Neural progenitor cell (in vitro differentiated cells): ENCODE data around the gene TAF4B. TPM values are rescaled to one million over a fixed set of nuclear protein-coding genes. Genes with fewer than 3 reads are reported as not detected.

Experiments
- DNase-seq: peaks from one replicate; pipeline ENCODE4 v3.0.0-alpha.2; 2016; ENCODE audit warnings: low spot score
- H2AFZ ChIP-seq: fragments of 200-600 bp; sonication (generic); replicated peaks from 2 replicates; pipeline ENCODE4 v1.6.1; 2016; ENCODE audit warnings: antibody characterized with exemption
- H3F3A ChIP-seq: fragments of 200-600 bp; sonication (generic); 2 replicates; pipeline ENCODE4 v1.6.1; 2016; ENCODE audit warnings: antibody characterized with exemption, low read depth
- H3K27ac ChIP-seq: fragments of 200-600 bp; sonication (generic); 2 replicates; pipeline ENCODE4 v1.5.1; 2016; ENCODE audit warnings: mild to moderate bottlenecking
- H3K27me3 ChIP-seq: fragments of 200-600 bp; sonication (generic); 2 replicates; pipeline ENCODE4 v1.6.1; 2016; ENCODE audit warnings: mild to moderate bottlenecking, moderate library complexity
- H3K36me3 ChIP-seq: fragments of 200-600 bp; sonication (generic); 2 replicates; pipeline ENCODE4 v1.5.1; 2016
- H3K4me1 ChIP-seq: fragments of 200-600 bp; sonication (generic); 2 replicates; pipeline ENCODE4 v1.6.1; 2016; ENCODE audit warnings: mixed run types
- H3K4me2 ChIP-seq: fragments of 200-600 bp; sonication (generic); 2 replicates; pipeline ENCODE4 v1.6.1; 2016
- H3K4me3 ChIP-seq: fragments of 200-600 bp; sonication (generic); 2 replicates; pipeline ENCODE4 v1.5.1; 2016
- H3K79me2 ChIP-seq: fragments of 200-600 bp; sonication (generic); 2 replicates; pipeline ENCODE4 v1.6.1; 2016; ENCODE audit warnings: low read depth
- H3K9ac ChIP-seq: fragments of 200-600 bp; sonication (generic); 2 replicates; pipeline ENCODE4 v1.6.1; 2016
- H3K9me3 ChIP-seq: fragments of 200-600 bp; sonication (generic); 2 replicates; pipeline ENCODE4 v1.5.1; 2016; ENCODE audit warnings: low read depth
- H4K20me1 ChIP-seq: fragments of 200-600 bp; sonication (generic); 2 replicates; pipeline ENCODE4 v1.6.1; 2016; ENCODE audit warnings: low read depth
- H3K27ac Mint-ChIP-seq: 3 replicates; pipeline ENCODE4 v1.8.0; 2021; ENCODE audit warnings: mixed read lengths
- H3K27me3 Mint-ChIP-seq: 2 replicates; pipeline ENCODE4 v1.8.0; 2022; ENCODE audit warnings: low read depth, mild to moderate bottlenecking, inconsistent platforms, moderate library complexity, mixed read lengths; ENCODE audit not compliant: insufficient read depth
- H3K36me3 Mint-ChIP-seq: 3 replicates; pipeline ENCODE4 v1.8.0; 2021; ENCODE audit warnings: mixed read lengths
- H3K4me1 Mint-ChIP-seq: 3 replicates; pipeline ENCODE4 v1.8.0; 2021; ENCODE audit warnings: mixed read lengths
- H3K4me3 Mint-ChIP-seq: 3 replicates; pipeline ENCODE4 v1.8.0; 2021; ENCODE audit warnings: mild to moderate bottlenecking, moderate library complexity, mixed read lengths
- H3K9me3 Mint-ChIP-seq: 3 replicates; pipeline ENCODE4 v1.8.0; 2020; ENCODE audit warnings: mixed read lengths
- CTCF ChIP-seq: fragments of 200-600 bp; sonication (generic); IDR thresholded peaks from 2 replicates; pipeline ENCODE4 v1.5.1; 2017; ENCODE audit warnings: antibody characterized with exemption, mild to moderate bottlenecking
- EZH2 ChIP-seq: fragments of 200-600 bp; sonication (generic); IDR thresholded peaks from 2 replicates; pipeline ENCODE4 v1.6.1; 2017; ENCODE audit warnings: antibody characterized with exemption, mild to moderate bottlenecking, moderate library complexity
- EZH2phosphoT487 ChIP-seq: fragments of 200-600 bp; sonication (generic); IDR thresholded peaks from 2 replicates; pipeline ENCODE4 v1.6.1; 2017; ENCODE audit warnings: antibody characterized with exemption
- total RNA-seq: library from RNA; depleted of rRNA; stranded (reverse); fragments of >200 nt; gene quantifications from 2 replicates; pipeline ENCODE4 v1.2.3, GENCODE V29; 2015; ENCODE audit warnings: low replicate concordance

TAF4B gene
- total RNA-seq, 1 donor from 2014 or later: 6.9 TPM

- Mint-ChIP-seq H3K36me3 (no peaks in the 10 kb centered on the region), H3K4me3 (no peak overlapping the region), H3K27me3 (peaks cover 5% of the 10 kb centered on the region), H3K27ac (no peak overlapping the region), H3K4me1 (peaks cover 25% of the 10 kb centered on the region), H3K9me3 (peaks cover 4% of the 10 kb centered on the region)
- no peaks in the 10 kb centered on the region for H3K9me3 ChIP-seq
- no peaks in the 10 kb centered on the region for H3K27me3 ChIP-seq
- no peak overlapping the region for H3K27ac ChIP-seq
- H3K79me2 ChIP-seq: no peaks in the 10 kb centered on the region
- no peaks in the 10 kb centered on the region for H3K4me1 ChIP-seq
- no peaks in the 10 kb centered on the region for H4K20me1 ChIP-seq
- no peak overlapping the region for H2AFZ ChIP-seq
- no peak overlapping the region for H3K9ac ChIP-seq
- H3F3A ChIP-seq: no peaks in the 10 kb centered on the region
- no peak overlapping the region for H3K4me2 ChIP-seq
- H3K4me3 ChIP-seq: no peak overlapping the region
- no peak for DNase-seq
- TF ChIP-seq EZH2 (no peak), EZH2phosphoT487 (no peak), CTCF (no peak)
- no peaks in the 10 kb centered on the region for H3K36me3 ChIP-seq
Observed at GRCh38 chr18:26206488-26206887, 19.8 kb upstream of the TAF4B start.

GRCh38 chr18:26207937-26208336 lies 18.3 kb upstream of the TAF4B start:
- H3K4me1 ChIP-seq: no peaks in the 10 kb centered on the region
- Mint-ChIP-seq H3K36me3 (no peaks in the 10 kb centered on the region), H3K9me3 (peaks cover 4% of the 10 kb centered on the region), H3K27me3 (peaks cover 5% of the 10 kb centered on the region), H3K27ac (no peak overlapping the region), H3K4me1 (peaks cover 23% of the 10 kb centered on the region), H3K4me3 (no peak overlapping the region)
- TF ChIP-seq EZH2: no peak
- no peak for TF ChIP-seq EZH2phosphoT487
- no peak for TF ChIP-seq CTCF
- no peak overlapping the region for H3K4me3 ChIP-seq
- H3F3A ChIP-seq: no peaks in the 10 kb centered on the region
- H3K79me2 ChIP-seq: no peaks in the 10 kb centered on the region
- H3K9me3 ChIP-seq: no peaks in the 10 kb centered on the region
- no peak overlapping the region for H3K27ac ChIP-seq
- H4K20me1 ChIP-seq: no peaks in the 10 kb centered on the region
- H3K27me3 ChIP-seq: no peaks in the 10 kb centered on the region
- no peak overlapping the region for H2AFZ ChIP-seq
- no peak overlapping the region for H3K9ac ChIP-seq
- no peak overlapping the region for H3K4me2 ChIP-seq
- DNase-seq: no peak
- no peaks in the 10 kb centered on the region for H3K36me3 ChIP-seq

- no peaks in the 10 kb centered on the region for H4K20me1 ChIP-seq
- DNase-seq: no peak
- H3K27me3 Mint-ChIP-seq: peaks cover 5% of the 10 kb centered on the region
- H3K9ac ChIP-seq: no peak overlapping the region
- H3K27me3 ChIP-seq: no peaks in the 10 kb centered on the region
- H3K4me3 ChIP-seq: no peak overlapping the region
- H3K79me2 ChIP-seq: no peaks in the 10 kb centered on the region
- no peak overlapping the region for H3K27ac Mint-ChIP-seq
- H3K36me3 ChIP-seq: no peaks in the 10 kb centered on the region
- H3K36me3 Mint-ChIP-seq: no peaks in the 10 kb centered on the region
- H3K9me3 ChIP-seq: no peaks in the 10 kb centered on the region
- peaks cover 23% of the 10 kb centered on the region for H3K4me1 Mint-ChIP-seq
- no peaks in the 10 kb centered on the region for H3K4me1 ChIP-seq
- H3K4me2 ChIP-seq: no peak overlapping the region
- no peak overlapping the region for H3K4me3 Mint-ChIP-seq
- TF ChIP-seq EZH2phosphoT487 (no peak), EZH2 (no peak), CTCF (no peak)
- no peaks in the 10 kb centered on the region for H3F3A ChIP-seq
- H2AFZ ChIP-seq: no peak overlapping the region
- H3K9me3 Mint-ChIP-seq: peaks cover under 1% of the 10 kb centered on the region
- H3K27ac ChIP-seq: no peak overlapping the region
Observed at GRCh38 chr18:26208977-26209376, 17.3 kb upstream of the TAF4B start.
